Testis (tissue), 2 donors: ENCODE data around the gene BPIFB2.

Experiments used
- CTCF ChIP-seq, 3 experiments: fragments of 450-650 bp in 2 of 3; fragments of 200-600 bp in 1 of 3; sonication (generic) in 1 of 3; IDR thresholded peaks; one replicate each; pipeline ENCODE4 v1.5.1; 2016 to 2019; ENCODE audit warnings: antibody characterized with exemption in 3 of 3, mild to moderate bottlenecking in 2 of 3, moderate library complexity in 1 of 3
- POLR2A ChIP-seq: fragments of 450-650 bp; IDR thresholded peaks from one replicate; pipeline ENCODE4 v1.6.1; 2017; ENCODE audit warnings: antibody characterized with exemption, mild to moderate bottlenecking, moderate library complexity

DNA sequence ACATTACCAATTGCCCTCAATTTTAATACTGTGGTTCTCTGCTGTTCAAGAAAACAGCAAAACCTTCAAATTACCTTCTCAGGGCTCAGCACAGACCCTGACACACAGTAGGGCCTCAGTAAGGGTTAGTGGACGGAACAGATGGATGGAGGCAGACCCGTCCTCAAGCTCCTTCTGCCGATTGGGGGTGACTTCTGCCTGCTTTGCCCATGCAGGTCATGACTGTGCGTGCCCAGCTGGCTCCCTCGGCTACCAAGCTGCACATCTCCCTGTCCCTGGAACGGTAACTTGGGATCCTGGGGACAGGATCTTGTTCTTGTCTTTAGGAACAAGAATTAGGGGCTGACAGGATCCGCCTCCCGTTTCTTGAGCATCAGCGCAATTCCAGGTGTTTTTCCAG, 62.2 kb downstream of the BPIFB2 start:
- TF ChIP-seq CTCF (IDR thresholded peaks at IDR 0.05) (no peak), POLR2A (no peak)
